Keratinocyte (primary cell): ENCODE measurements around the gene VRK2.
"Not testable (repeated sequence)": the region's sequence is repeated elsewhere in the genome, so short reads cannot be mapped to it uniquely, and the experiment has no call there.

Experiments used
- EZH2 ChIP-seq: IDR thresholded peaks from one replicate; pipeline ENCODE4 v1.6.1; 2012; ENCODE audit warnings: inconsistent platforms, mild to moderate bottlenecking, low read length, moderate library complexity
- TF ChIP-seq, protein P1 (sequence below), 3 experiments: IDR thresholded peaks in 1 of 3; conservative IDR thresholded peaks in 1 of 3; optimal IDR thresholded peaks in 1 of 3; 2 replicates in 2 of 3; 3 replicates in 1 of 3; pipeline versions ENCODE3 to v1.5.1; 2011; ENCODE audit warnings: low read length in 3 of 3, mild to moderate bottlenecking in 3 of 3, moderate library complexity in 2 of 3, control low read depth in 1 of 3, inconsistent platforms in 1 of 3; ENCODE audit not compliant: insufficient read depth in 2 of 3; ENCODE audit errors: extremely low read depth in 1 of 3

DNA sequence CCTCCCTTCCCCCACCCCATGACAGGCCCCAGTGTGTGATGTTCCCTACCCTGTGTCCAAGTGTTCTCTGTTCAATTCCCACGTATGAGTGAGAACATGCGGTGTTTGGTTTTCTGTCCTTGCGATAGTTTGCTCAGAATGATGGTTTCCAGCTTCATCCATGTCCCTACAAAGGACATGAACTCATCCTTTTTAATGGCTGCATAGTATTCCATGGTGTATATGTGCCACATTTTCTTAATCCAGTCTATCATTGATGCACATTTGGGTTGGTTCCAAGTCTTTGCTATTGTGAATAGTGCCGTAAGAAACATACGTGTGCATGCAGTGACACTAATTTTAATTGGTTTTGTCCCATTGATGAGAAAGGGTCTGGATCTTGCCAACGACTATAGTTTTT is 99.2 kb downstream of the VRK2 start:
- TF ChIP-seq, protein P1, sequence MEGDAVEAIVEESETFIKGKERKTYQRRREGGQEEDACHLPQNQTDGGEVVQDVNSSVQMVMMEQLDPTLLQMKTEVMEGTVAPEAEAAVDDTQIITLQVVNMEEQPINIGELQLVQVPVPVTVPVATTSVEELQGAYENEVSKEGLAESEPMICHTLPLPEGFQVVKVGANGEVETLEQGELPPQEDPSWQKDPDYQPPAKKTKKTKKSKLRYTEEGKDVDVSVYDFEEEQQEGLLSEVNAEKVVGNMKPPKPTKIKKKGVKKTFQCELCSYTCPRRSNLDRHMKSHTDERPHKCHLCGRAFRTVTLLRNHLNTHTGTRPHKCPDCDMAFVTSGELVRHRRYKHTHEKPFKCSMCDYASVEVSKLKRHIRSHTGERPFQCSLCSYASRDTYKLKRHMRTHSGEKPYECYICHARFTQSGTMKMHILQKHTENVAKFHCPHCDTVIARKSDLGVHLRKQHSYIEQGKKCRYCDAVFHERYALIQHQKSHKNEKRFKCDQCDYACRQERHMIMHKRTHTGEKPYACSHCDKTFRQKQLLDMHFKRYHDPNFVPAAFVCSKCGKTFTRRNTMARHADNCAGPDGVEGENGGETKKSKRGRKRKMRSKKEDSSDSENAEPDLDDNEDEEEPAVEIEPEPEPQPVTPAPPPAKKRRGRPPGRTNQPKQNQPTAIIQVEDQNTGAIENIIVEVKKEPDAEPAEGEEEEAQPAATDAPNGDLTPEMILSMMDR (optimal IDR thresholded peaks at IDR 0.05 in 1 of 3, IDR thresholded peaks at IDR 0.05 in 1 of 3, conservative IDR thresholded peaks at IDR 0.05 in 1 of 3; ENCODE audit: extremely low read depth in 1 of 3, insufficient read depth in 2 of 3, low read length in 3 of 3) = not testable (repeated sequence)
- not testable (repeated sequence) for TF ChIP-seq EZH2
